ENCODE measurements around the gene DNAI2. TPM values are rescaled to one million over a fixed set of nuclear protein-coding genes. Genes with fewer than 3 reads are reported as not detected.

DNAI2 gene
- polyA plus RNA-seq, 1 of the 3 experiments (the other 2 are of a cell fraction), result not detected

DNA sequence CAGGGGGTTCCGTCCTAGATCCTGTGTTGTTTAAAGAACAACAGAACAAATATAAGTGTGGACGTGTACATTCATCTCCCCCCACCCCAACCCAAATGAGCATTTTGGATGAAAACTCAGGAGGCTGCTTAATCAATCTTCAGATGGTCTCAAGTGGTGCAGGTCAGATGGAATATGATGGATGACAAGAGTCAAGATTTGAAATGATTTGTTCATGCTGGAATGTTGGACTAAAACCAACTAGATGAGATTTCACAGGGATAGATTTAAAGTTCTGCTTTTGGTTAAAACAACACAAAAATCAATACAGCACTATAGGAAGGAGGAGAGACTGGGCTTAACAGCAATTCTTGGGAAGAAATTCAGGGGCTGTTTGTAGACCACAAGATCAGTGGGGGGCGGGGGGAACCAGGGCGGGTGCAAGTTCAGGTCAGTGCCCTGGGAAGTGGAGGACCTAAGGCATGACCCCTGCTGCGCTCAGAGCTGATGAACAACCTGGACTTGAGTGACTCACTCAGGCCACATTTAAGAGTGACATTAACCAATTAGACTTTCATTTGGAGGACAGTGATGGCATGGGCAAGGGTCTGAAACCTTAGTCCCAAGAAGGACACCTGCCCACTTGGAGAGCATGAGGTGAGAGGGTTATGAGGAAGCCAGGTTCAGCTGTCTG is 45.6 kb upstream of the DNAI2 start:
- DNase-seq, result no peak
- Histone ChIP-seq H3K36me3 (replicated peaks in 1 of 2; ENCODE audit: control insufficient read depth in 1 of 2, insufficient read depth in 2 of 2, low read length in 1 of 2) (no peaks in the 10 kb centered on the region), H3F3A (replicated peaks; ENCODE audit: insufficient read depth) (no peaks in the 10 kb centered on the region), H4K20me1 (ENCODE audit: insufficient read depth) (no peaks in the 10 kb centered on the region), H3K79me2 (ENCODE audit: insufficient read depth) (no peaks in the 10 kb centered on the region), H3K4me3 (ENCODE audit: low read depth in 2 of 2, low read length in 1 of 2) (no peak overlapping the region), H3K9me3 (no peaks in the 10 kb centered on the region), H3K9me2 (no peaks in the 10 kb centered on the region), H2AFZ (ENCODE audit: low read depth) (no peak overlapping the region), H3K27ac (ENCODE audit: low read depth in 2 of 2, low read length in 1 of 2) (no peak overlapping the region), H3K9ac (no peak overlapping the region), H3K4me2 (no peak overlapping the region), H3K4me1 (ENCODE audit: control insufficient read depth in 1 of 2, insufficient read depth in 2 of 2, low read depth in 1 of 2, low read length in 1 of 2) (peaks cover 0 to 6% of the 10 kb centered on the region in 2 experiments; a peak in 1 of 4 replicates), H3K27me3 (ENCODE audit: insufficient read depth) (no peaks in the 10 kb centered on the region)
- TF ChIP-seq, protein P1, sequence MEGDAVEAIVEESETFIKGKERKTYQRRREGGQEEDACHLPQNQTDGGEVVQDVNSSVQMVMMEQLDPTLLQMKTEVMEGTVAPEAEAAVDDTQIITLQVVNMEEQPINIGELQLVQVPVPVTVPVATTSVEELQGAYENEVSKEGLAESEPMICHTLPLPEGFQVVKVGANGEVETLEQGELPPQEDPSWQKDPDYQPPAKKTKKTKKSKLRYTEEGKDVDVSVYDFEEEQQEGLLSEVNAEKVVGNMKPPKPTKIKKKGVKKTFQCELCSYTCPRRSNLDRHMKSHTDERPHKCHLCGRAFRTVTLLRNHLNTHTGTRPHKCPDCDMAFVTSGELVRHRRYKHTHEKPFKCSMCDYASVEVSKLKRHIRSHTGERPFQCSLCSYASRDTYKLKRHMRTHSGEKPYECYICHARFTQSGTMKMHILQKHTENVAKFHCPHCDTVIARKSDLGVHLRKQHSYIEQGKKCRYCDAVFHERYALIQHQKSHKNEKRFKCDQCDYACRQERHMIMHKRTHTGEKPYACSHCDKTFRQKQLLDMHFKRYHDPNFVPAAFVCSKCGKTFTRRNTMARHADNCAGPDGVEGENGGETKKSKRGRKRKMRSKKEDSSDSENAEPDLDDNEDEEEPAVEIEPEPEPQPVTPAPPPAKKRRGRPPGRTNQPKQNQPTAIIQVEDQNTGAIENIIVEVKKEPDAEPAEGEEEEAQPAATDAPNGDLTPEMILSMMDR (IDR thresholded peaks at IDR 0.05), result no peak
- TF ChIP-seq, protein P2, sequence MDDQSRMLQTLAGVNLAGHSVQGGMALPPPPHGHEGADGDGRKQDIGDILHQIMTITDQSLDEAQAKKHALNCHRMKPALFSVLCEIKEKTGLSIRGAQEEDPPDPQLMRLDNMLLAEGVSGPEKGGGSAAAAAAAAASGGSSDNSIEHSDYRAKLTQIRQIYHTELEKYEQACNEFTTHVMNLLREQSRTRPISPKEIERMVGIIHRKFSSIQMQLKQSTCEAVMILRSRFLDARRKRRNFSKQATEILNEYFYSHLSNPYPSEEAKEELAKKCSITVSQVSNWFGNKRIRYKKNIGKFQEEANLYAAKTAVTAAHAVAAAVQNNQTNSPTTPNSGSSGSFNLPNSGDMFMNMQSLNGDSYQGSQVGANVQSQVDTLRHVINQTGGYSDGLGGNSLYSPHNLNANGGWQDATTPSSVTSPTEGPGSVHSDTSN (IDR thresholded peaks at IDR 0.05), result peak; percentile 44
- TF ChIP-seq NRF1 (IDR thresholded peaks at IDR 0.05; ENCODE audit: low read depth, low read length), result no peak
- TF ChIP-seq CHD2 (IDR thresholded peaks at IDR 0.05; ENCODE audit: low read length, partially characterized antibody), result no peak
- ChIA-PET POLR2A (no interaction called here), CTCF (interaction anchor here (0.6 to 2.5 kb wide), 4 partner anchors 9 to 68 kb away, joined by 3 to 6 read pairs (median 3); no protein-coding TSS in a partner anchor)
- 80% methylated on average over 5 of the region's 5 CpGs for WGBS (ENCODE audit: low lambda C conversion rate)

DNA sequence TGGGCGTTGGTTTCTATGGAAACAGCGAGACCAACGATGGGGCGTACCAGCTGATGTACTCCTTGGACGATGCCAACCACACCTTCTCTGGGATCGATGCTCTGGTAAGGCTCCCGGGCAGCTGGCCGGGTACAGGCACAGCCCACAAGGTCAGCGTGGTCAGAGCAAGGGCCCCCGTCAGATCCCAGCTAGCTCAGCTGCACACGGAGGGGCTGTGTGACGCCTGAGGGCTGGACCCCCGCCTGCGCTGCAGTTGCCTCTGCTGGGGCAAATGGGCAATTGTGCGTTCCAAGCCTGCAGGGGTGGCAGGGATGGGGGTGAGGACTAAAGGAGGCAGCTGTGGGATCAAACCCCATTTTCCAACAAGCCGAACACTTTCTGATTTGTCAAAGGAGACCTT is 43.1 kb upstream of the DNAI2 start:
- no peaks in the 10 kb centered on the region for H3K27me3 ChIP-seq (ENCODE audit: insufficient read depth)
- H3K4me2 ChIP-seq, result no peak overlapping the region
- peaks cover 0 to 8% of the 10 kb centered on the region in 2 experiments; a peak in 1 of 4 replicates for H3K4me1 ChIP-seq (ENCODE audit: control insufficient read depth in 1 of 2, insufficient read depth in 2 of 2, low read depth in 1 of 2, low read length in 1 of 2)
- no peak for DNase-seq
- WGBS (ENCODE audit: low lambda C conversion rate), result 91% methylated on average over 16 of the region's 16 CpGs
- no peaks in the 10 kb centered on the region for H3F3A ChIP-seq (replicated peaks; ENCODE audit: insufficient read depth)
- H3K4me3 ChIP-seq (ENCODE audit: low read depth in 2 of 2, low read length in 1 of 2), result no peak overlapping the region
- no peaks in the 10 kb centered on the region for H3K79me2 ChIP-seq (ENCODE audit: insufficient read depth)
- H3K9me2 ChIP-seq, result no peaks in the 10 kb centered on the region
- CTCF ChIA-PET, result interaction anchor here (0.5 to 1.3 kb wide), 4 partner anchors 15 to 1483 kb away, joined by 3 to 4 read pairs (median 3); no protein-coding TSS in a partner anchor
- no peaks in the 10 kb centered on the region for H3K36me3 ChIP-seq (replicated peaks in 1 of 2; ENCODE audit: control insufficient read depth in 1 of 2, insufficient read depth in 2 of 2, low read length in 1 of 2)
- H2AFZ ChIP-seq (ENCODE audit: low read depth), result no peak overlapping the region
- H3K9me3 ChIP-seq, result no peaks in the 10 kb centered on the region
- no peak overlapping the region for H3K27ac ChIP-seq (ENCODE audit: low read depth in 2 of 2, low read length in 1 of 2)
- no peak for TF ChIP-seq SMC3 (IDR thresholded peaks at IDR 0.05; ENCODE audit: low read depth, low read length)
- TF ChIP-seq NRF1 (IDR thresholded peaks at IDR 0.05; ENCODE audit: low read depth, low read length), result no peak
- TF ChIP-seq RAD21 (IDR thresholded peaks at IDR 0.05; ENCODE audit: low read length), result no peak
- no peak for TF ChIP-seq EZH2phosphoT487 (IDR thresholded peaks at IDR 0.05; ENCODE audit: borderline replicate concordance, low read depth)
- TF ChIP-seq GABPA (IDR thresholded peaks at IDR 0.05; ENCODE audit: low read depth), result no peak
- TF ChIP-seq, protein P3, sequence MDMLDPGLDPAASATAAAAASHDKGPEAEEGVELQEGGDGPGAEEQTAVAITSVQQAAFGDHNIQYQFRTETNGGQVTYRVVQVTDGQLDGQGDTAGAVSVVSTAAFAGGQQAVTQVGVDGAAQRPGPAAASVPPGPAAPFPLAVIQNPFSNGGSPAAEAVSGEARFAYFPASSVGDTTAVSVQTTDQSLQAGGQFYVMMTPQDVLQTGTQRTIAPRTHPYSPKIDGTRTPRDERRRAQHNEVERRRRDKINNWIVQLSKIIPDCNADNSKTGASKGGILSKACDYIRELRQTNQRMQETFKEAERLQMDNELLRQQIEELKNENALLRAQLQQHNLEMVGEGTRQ (IDR thresholded peaks at IDR 0.05; ENCODE audit: borderline replicate concordance, low read depth, low read length), result no peak
- TF ChIP-seq POLR2AphosphoS5 (IDR thresholded peaks at IDR 0.05; ENCODE audit: low read depth, low read length), result no peak
- TF ChIP-seq, protein P4, sequence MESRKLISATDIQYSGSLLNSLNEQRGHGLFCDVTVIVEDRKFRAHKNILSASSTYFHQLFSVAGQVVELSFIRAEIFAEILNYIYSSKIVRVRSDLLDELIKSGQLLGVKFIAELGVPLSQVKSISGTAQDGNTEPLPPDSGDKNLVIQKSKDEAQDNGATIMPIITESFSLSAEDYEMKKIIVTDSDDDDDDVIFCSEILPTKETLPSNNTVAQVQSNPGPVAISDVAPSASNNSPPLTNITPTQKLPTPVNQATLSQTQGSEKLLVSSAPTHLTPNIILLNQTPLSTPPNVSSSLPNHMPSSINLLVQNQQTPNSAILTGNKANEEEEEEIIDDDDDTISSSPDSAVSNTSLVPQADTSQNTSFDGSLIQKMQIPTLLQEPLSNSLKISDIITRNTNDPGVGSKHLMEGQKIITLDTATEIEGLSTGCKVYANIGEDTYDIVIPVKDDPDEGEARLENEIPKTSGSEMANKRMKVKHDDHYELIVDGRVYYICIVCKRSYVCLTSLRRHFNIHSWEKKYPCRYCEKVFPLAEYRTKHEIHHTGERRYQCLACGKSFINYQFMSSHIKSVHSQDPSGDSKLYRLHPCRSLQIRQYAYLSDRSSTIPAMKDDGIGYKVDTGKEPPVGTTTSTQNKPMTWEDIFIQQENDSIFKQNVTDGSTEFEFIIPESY (IDR thresholded peaks at IDR 0.05; ENCODE audit: borderline replicate concordance, low read depth), result no peak
- TF ChIP-seq YY1 (IDR thresholded peaks at IDR 0.05; ENCODE audit: low read depth), result no peak
- TF ChIP-seq, protein P5, sequence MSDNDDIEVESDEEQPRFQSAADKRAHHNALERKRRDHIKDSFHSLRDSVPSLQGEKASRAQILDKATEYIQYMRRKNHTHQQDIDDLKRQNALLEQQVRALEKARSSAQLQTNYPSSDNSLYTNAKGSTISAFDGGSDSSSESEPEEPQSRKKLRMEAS (IDR thresholded peaks at IDR 0.05; ENCODE audit: low read depth), result no peak
- TF ChIP-seq, protein P6, sequence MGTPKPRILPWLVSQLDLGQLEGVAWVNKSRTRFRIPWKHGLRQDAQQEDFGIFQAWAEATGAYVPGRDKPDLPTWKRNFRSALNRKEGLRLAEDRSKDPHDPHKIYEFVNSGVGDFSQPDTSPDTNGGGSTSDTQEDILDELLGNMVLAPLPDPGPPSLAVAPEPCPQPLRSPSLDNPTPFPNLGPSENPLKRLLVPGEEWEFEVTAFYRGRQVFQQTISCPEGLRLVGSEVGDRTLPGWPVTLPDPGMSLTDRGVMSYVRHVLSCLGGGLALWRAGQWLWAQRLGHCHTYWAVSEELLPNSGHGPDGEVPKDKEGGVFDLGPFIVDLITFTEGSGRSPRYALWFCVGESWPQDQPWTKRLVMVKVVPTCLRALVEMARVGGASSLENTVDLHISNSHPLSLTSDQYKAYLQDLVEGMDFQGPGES (IDR thresholded peaks at IDR 0.05; ENCODE audit: low read depth, low read length), result no peak
- TF ChIP-seq ELF1 (IDR thresholded peaks at IDR 0.05), result no peak
- no peak for TF ChIP-seq SIN3A (IDR thresholded peaks at IDR 0.05; ENCODE audit: borderline replicate concordance, low read depth, low read length)
- no peak for TF ChIP-seq RCOR1 (IDR thresholded peaks at IDR 0.05; ENCODE audit: low read length)
- TF ChIP-seq MXI1 (IDR thresholded peaks at IDR 0.05; ENCODE audit: low read depth, low read length), result no peak
- no peak for TF ChIP-seq TEAD4 (IDR thresholded peaks at IDR 0.05; ENCODE audit: borderline replicate concordance, insufficient read depth)
- POLR2A ChIA-PET, result interaction anchor here (1.3 kb wide), 1 partner anchor 13 kb away, joined by 3 read pairs; no protein-coding TSS in a partner anchor
- no peak overlapping the region for H3K9ac ChIP-seq
- no peaks in the 10 kb centered on the region for H4K20me1 ChIP-seq (ENCODE audit: insufficient read depth)

All from SK-N-SH (cell line).